ENCODE results near the gene FOS. TPM values are rescaled to one million over a fixed set of nuclear protein-coding genes. Genes with fewer than 3 reads are reported as not detected.

Gene FOS
- total and polyA plus RNA-seq, 2 experiments from 2014 or later, result 47.3 to 54.8 TPM

DNA sequence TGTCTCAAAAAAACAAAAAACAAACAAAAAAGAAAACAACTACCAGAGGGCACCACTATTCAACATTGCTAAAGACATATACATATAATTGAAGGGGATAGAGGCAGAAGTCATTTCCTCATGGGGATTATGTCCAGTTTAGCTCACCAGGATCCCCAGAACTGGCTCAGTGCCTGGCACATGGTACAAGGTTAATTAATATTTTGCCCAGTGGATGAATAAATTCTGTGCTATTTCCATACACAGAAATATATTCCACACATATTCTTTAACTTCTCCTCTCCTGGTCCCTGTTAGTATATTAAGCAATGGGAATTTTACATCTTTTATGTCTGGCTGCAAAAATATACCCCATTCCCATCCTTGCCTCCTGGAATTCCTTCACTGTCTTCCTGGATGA, 6.7 kb downstream of the FOS start:
- Histone ChIP-seq H3K4me3 (no peak overlapping the region), H3K9me2 (ENCODE audit: insufficient read depth) (no peaks in the 10 kb centered on the region), H4K20me1 (replicated peaks; ENCODE audit: insufficient read depth) (no peaks in the 10 kb centered on the region), H3K4me2 (no peak overlapping the region), H2AFZ (no peak overlapping the region), H3K36me3 (ENCODE audit: insufficient read depth) (0 out of 2 replicates have a peak, but pooled peaks cover 12% of the 10 kb centered on the region), H3K79me2 (replicated peaks; ENCODE audit: insufficient read depth) (peaks cover 11% of the 10 kb centered on the region), H3F3A (replicated peaks; ENCODE audit: low read depth) (peaks cover 12% of the 10 kb centered on the region; the same call in 1 of the 2 replicates), H3K27me3 (ENCODE audit: insufficient read depth) (no peaks in the 10 kb centered on the region), H3K27ac (ENCODE audit: low read depth) (no peak overlapping the region), H3K4me1 (ENCODE audit: insufficient read depth) (peaks cover 43% of the 10 kb centered on the region)
- H3K36me3 Mint-ChIP-seq (ENCODE audit: low read depth), result peaks cover 24% of the 10 kb centered on the region
- TF ChIP-seq ZNF331 (CRISPR knock-in tag; IDR thresholded peaks at IDR 0.05; ENCODE audit: low read depth) (no peak), NANOG (IDR thresholded peaks at IDR 0.05; ENCODE audit: borderline replicate concordance) (no peak), EZH2phosphoT487 (IDR thresholded peaks at IDR 0.05; ENCODE audit: unreplicated experiment) (no peak)
- TF ChIP-seq, protein P1, sequence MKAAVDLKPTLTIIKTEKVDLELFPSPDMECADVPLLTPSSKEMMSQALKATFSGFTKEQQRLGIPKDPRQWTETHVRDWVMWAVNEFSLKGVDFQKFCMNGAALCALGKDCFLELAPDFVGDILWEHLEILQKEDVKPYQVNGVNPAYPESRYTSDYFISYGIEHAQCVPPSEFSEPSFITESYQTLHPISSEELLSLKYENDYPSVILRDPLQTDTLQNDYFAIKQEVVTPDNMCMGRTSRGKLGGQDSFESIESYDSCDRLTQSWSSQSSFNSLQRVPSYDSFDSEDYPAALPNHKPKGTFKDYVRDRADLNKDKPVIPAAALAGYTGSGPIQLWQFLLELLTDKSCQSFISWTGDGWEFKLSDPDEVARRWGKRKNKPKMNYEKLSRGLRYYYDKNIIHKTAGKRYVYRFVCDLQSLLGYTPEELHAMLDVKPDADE (IDR thresholded peaks at IDR 0.05), result no peak
- TF ChIP-seq, protein P2, sequence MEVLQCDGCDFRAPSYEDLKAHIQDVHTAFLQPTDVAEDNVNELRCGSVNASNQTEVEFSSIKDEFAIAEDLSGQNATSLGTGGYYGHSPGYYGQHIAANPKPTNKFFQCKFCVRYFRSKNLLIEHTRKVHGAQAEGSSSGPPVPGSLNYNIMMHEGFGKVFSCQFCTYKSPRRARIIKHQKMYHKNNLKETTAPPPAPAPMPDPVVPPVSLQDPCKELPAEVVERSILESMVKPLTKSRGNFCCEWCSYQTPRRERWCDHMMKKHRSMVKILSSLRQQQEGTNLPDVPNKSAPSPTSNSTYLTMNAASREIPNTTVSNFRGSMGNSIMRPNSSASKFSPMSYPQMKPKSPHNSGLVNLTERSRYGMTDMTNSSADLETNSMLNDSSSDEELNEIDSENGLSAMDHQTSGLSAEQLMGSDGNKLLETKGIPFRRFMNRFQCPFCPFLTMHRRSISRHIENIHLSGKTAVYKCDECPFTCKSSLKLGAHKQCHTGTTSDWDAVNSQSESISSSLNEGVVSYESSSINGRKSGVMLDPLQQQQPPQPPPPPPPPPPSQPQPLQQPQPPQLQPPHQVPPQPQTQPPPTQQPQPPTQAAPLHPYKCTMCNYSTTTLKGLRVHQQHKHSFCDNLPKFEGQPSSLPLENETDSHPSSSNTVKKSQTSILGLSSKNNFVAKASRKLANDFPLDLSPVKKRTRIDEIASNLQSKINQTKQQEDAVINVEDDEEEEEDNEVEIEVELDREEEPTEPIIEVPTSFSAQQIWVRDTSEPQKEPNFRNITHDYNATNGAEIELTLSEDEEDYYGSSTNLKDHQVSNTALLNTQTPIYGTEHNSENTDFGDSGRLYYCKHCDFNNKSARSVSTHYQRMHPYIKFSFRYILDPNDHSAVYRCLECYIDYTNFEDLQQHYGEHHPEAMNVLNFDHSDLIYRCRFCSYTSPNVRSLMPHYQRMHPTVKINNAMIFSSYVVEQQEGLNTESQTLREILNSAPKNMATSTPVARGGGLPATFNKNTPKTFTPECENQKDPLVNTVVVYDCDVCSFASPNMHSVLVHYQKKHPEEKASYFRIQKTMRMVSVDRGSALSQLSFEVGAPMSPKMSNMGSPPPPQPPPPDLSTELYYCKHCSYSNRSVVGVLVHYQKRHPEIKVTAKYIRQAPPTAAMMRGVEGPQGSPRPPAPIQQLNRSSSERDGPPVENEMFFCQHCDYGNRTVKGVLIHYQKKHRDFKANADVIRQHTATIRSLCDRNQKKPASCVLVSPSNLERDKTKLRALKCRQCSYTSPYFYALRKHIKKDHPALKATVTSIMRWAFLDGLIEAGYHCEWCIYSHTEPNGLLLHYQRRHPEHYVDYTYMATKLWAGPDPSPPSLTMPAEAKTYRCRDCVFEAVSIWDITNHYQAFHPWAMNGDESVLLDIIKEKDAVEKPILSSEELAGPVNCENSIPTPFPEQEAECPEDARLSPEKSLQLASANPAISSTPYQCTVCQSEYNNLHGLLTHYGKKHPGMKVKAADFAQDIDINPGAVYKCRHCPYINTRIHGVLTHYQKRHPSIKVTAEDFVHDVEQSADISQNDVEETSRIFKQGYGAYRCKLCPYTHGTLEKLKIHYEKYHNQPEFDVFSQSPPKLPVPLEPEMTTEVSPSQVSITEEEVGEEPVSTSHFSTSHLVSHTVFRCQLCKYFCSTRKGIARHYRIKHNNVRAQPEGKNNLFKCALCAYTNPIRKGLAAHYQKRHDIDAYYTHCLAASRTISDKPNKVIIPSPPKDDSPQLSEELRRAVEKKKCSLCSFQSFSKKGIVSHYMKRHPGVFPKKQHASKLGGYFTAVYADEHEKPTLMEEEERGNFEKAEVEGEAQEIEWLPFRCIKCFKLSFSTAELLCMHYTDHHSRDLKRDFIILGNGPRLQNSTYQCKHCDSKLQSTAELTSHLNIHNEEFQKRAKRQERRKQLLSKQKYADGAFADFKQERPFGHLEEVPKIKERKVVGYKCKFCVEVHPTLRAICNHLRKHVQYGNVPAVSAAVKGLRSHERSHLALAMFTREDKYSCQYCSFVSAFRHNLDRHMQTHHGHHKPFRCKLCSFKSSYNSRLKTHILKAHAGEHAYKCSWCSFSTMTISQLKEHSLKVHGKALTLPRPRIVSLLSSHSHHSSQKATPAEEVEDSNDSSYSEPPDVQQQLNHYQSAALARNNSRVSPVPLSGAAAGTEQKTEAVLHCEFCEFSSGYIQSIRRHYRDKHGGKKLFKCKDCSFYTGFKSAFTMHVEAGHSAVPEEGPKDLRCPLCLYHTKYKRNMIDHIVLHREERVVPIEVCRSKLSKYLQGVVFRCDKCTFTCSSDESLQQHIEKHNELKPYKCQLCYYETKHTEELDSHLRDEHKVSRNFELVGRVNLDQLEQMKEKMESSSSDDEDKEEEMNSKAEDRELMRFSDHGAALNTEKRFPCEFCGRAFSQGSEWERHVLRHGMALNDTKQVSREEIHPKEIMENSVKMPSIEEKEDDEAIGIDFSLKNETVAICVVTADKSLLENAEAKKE (CRISPR knock-in tag; IDR thresholded peaks at IDR 0.05), result no peak
- TF ChIP-seq, protein P3, sequence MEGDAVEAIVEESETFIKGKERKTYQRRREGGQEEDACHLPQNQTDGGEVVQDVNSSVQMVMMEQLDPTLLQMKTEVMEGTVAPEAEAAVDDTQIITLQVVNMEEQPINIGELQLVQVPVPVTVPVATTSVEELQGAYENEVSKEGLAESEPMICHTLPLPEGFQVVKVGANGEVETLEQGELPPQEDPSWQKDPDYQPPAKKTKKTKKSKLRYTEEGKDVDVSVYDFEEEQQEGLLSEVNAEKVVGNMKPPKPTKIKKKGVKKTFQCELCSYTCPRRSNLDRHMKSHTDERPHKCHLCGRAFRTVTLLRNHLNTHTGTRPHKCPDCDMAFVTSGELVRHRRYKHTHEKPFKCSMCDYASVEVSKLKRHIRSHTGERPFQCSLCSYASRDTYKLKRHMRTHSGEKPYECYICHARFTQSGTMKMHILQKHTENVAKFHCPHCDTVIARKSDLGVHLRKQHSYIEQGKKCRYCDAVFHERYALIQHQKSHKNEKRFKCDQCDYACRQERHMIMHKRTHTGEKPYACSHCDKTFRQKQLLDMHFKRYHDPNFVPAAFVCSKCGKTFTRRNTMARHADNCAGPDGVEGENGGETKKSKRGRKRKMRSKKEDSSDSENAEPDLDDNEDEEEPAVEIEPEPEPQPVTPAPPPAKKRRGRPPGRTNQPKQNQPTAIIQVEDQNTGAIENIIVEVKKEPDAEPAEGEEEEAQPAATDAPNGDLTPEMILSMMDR (conservative IDR thresholded peaks at IDR 0.05; ENCODE audit: low read depth in 2 of 2), result no peak
- no peak overlapping the region for H3K4me3 Mint-ChIP-seq
- ATAC-seq (no peak), DNase-seq (ENCODE audit: low spot score) (no peak)
- no peaks in the 10 kb centered on the region; the same call in 2 of the 3 replicates for H3K9me3 Mint-ChIP-seq
- peaks cover 40% of the 10 kb centered on the region for H3K4me1 Mint-ChIP-seq
- H3K27ac Mint-ChIP-seq, result no peak overlapping the region
- peaks cover 29% of the 10 kb centered on the region for H3K27me3 Mint-ChIP-seq (ENCODE audit: insufficient read depth, low read depth, poor library complexity)

Measured in GM23338 (cell line).